ENCODE measurements around the gene EIF4G1. TPM values are rescaled to one million over a fixed set of nuclear protein-coding genes. Genes with fewer than 3 reads are reported as not detected.

The EIF4G1 gene
- total RNA-seq, 1 experiment from 2014 or later, result 496 TPM

- RAD21 ChIA-PET (ENCODE audit: low non-redundant PET in 1 of 2, low total read pairs in 2 of 2, uncharacterized antibody in 2 of 2, unreplicated experiment in 2 of 2), result no interaction called here
- ATAC-seq (no peak), DNase-seq (ENCODE audit: low read depth, low spot score) (no peak)
- intact Hi-C loops (cut with micrococcal nuclease), result no loop called here
- Histone ChIP-seq H3K4me1 (ENCODE audit: control insufficient read depth in 1 of 2, insufficient read depth in 2 of 2, low read length in 2 of 2) (peaks cover 3 to 12% of the 10 kb centered on the region in 2 experiments; a peak in 3 of 4 replicates), H3K79me2 (ENCODE audit: insufficient read depth, low read length) (peaks cover 6% of the 10 kb centered on the region), H3K36me3 (ENCODE audit: control insufficient read depth in 1 of 2, insufficient read depth in 2 of 2, low read length in 2 of 2) (peaks cover 24% of the 10 kb centered on the region in 2 experiments; a peak in 3 of 4 replicates), H3K4me3 (replicated peaks in 1 of 2; ENCODE audit: low read depth in 1 of 2, low read length in 2 of 2) (no peak overlapping the region), H3K27ac (ENCODE audit: low read depth, low read length) (no peak overlapping the region), H3K9me2 (ENCODE audit: insufficient read depth) (no peaks in the 10 kb centered on the region), H3K4me2 (ENCODE audit: low read length) (no peak overlapping the region), H4K20me1 (ENCODE audit: insufficient read depth) (no peaks in the 10 kb centered on the region), H3K9ac (ENCODE audit: low read length) (no peak overlapping the region), H2AFZ (ENCODE audit: low read depth, low read length, poor library complexity, severe bottlenecking) (no peak overlapping the region), H3K27me3 (ENCODE audit: insufficient read depth, low read length) (no peaks in the 10 kb centered on the region), H3K9me3 (ENCODE audit: control insufficient read depth in 1 of 2, insufficient read depth in 1 of 2, low read depth in 1 of 2, low read length in 2 of 2) (no peaks in the 10 kb centered on the region)
- TF ChIP-seq REST (IDR thresholded peaks at IDR 0.05; ENCODE audit: low read depth), result no peak
- TF ChIP-seq SP1 (IDR thresholded peaks at IDR 0.05; ENCODE audit: low read depth), result no peak
- TF ChIP-seq EZH2phosphoT487 (IDR thresholded peaks at IDR 0.05; ENCODE audit: borderline replicate concordance), result no peak
- TF ChIP-seq ATF3 (IDR thresholded peaks at IDR 0.05), result no peak
- TF ChIP-seq EZH2 (IDR thresholded peaks at IDR 0.05), result no peak
- no peak for TF ChIP-seq TCF7L2 (IDR thresholded peaks at IDR 0.05; ENCODE audit: borderline replicate concordance, extremely low read depth, insufficient read depth, insufficient read length)
- TF ChIP-seq JUND (IDR thresholded peaks at IDR 0.05), result no peak
- TF ChIP-seq POLR2A (IDR thresholded peaks at IDR 0.05; ENCODE audit: borderline replicate concordance, extremely low read depth, insufficient read depth, insufficient read length), result no peak
- TF ChIP-seq ELF1 (IDR thresholded peaks at IDR 0.05; ENCODE audit: borderline replicate concordance, low read depth), result no peak
- TF ChIP-seq, protein P1, sequence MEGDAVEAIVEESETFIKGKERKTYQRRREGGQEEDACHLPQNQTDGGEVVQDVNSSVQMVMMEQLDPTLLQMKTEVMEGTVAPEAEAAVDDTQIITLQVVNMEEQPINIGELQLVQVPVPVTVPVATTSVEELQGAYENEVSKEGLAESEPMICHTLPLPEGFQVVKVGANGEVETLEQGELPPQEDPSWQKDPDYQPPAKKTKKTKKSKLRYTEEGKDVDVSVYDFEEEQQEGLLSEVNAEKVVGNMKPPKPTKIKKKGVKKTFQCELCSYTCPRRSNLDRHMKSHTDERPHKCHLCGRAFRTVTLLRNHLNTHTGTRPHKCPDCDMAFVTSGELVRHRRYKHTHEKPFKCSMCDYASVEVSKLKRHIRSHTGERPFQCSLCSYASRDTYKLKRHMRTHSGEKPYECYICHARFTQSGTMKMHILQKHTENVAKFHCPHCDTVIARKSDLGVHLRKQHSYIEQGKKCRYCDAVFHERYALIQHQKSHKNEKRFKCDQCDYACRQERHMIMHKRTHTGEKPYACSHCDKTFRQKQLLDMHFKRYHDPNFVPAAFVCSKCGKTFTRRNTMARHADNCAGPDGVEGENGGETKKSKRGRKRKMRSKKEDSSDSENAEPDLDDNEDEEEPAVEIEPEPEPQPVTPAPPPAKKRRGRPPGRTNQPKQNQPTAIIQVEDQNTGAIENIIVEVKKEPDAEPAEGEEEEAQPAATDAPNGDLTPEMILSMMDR (IDR thresholded peaks at IDR 0.05 in 2 of 3, conservative IDR thresholded peaks at IDR 0.05 in 1 of 3; ENCODE audit: borderline replicate concordance in 1 of 3, insufficient read depth in 1 of 3, low read depth in 2 of 3, low read length in 2 of 3), result no peak
- TF ChIP-seq, protein P2, sequence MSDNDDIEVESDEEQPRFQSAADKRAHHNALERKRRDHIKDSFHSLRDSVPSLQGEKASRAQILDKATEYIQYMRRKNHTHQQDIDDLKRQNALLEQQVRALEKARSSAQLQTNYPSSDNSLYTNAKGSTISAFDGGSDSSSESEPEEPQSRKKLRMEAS (IDR thresholded peaks at IDR 0.05), result no peak
- no peak for TF ChIP-seq ZNF274 (IDR thresholded peaks at IDR 0.05; ENCODE audit: low read depth, low read length)
- TF ChIP-seq RAD21 (IDR thresholded peaks at IDR 0.05; ENCODE audit: low read depth), result no peak
- no peak for TF ChIP-seq POLR2AphosphoS5 (IDR thresholded peaks at IDR 0.05; ENCODE audit: low read depth, low read length)
- no peak for TF ChIP-seq EGR1 (IDR thresholded peaks at IDR 0.05; ENCODE audit: low read depth)
- no peak for TF ChIP-seq SRF (IDR thresholded peaks at IDR 0.05; ENCODE audit: low read depth)
- TF ChIP-seq ZFX (IDR thresholded peaks at IDR 0.05), result no peak
- no peak for TF ChIP-seq ZBTB33 (IDR thresholded peaks at IDR 0.05; ENCODE audit: extremely low read depth, insufficient replicate concordance, low read length)
- no peak for TF ChIP-seq CEBPB (IDR thresholded peaks at IDR 0.05; ENCODE audit: low read depth)
- POLR2A ChIA-PET, result no interaction called here
- CTCF ChIA-PET, result no interaction called here
- BruUV-seq (replicated peaks), result no TSS peak
Measured at GRCh38 chr3:184355261-184356040, 41.0 kb downstream of the EIF4G1 start.

All from HCT116 (cell line).